PC-9 (cell line): ENCODE data around the gene EMC6. TPM values are rescaled to one million over a fixed set of nuclear protein-coding genes. Genes with fewer than 3 reads are reported as not detected.

Experiments
- BruUV-seq: library from RNA; stranded (reverse); fragments of 400-500 nt; replicated peaks from 2 replicates; lab custom pipeline; 2021; lab: Mats Ljungman, UMichigan
- CTCF ChIA-PET: fragments of 300-600 bp; sonication (Branson Sonifier 250); formaldehyde crosslinking; loops from one replicate; lab custom pipeline; 2022; ENCODE audit warnings: antibody characterized with exemption; lab: Charles Lee
- POLR2A ChIA-PET: fragments of 300-600 bp; sonication (Branson Sonifier 250); formaldehyde crosslinking; loops from one replicate; lab custom pipeline; 2022; ENCODE audit warnings: antibody characterized with exemption; ENCODE audit not compliant: unreplicated experiment; lab: Charles Lee
- DNase-seq, 2 experiments: peaks; one replicate each; pipeline versions ENCODE4 v3.0.0 to v3.0.0-alpha.2; 2015 to 2022; ENCODE audit warnings: mixed read lengths in 1 of 2
- H2AFZ ChIP-seq: fragments of 200-600 bp; sonication (generic); 2 replicates; pipeline ENCODE4 v1.8.1; 2017; ENCODE audit warnings: antibody characterized with exemption
- H3F3A ChIP-seq: fragments of 200-600 bp; sonication (generic); 2 replicates; pipeline ENCODE4 v1.8.1; 2017; ENCODE audit warnings: antibody characterized with exemption, mild to moderate bottlenecking, low read depth; ENCODE audit not compliant: insufficient read depth
- H3K27ac ChIP-seq: fragments of 200-600 bp; sonication (generic); 2 replicates; pipeline ENCODE4 v1.6.1; 2016; ENCODE audit warnings: mixed run types
- H3K27me3 ChIP-seq: fragments of 200-600 bp; sonication (generic); 2 replicates; pipeline ENCODE4 v1.6.1; 2016; ENCODE audit warnings: low read depth, mixed run types; ENCODE audit not compliant: insufficient read depth
- H3K36me3 ChIP-seq: fragments of 200-600 bp; sonication (generic); 2 replicates; pipeline ENCODE4 v1.6.1; 2016; ENCODE audit warnings: low read depth, mixed run types
- H3K4me1 ChIP-seq: fragments of 200-600 bp; sonication (generic); replicated peaks from 2 replicates; pipeline ENCODE4 v1.6.1; 2016; ENCODE audit warnings: mixed run types; ENCODE audit not compliant: insufficient read depth
- H3K4me2 ChIP-seq: fragments of 200-600 bp; sonication (generic); 2 replicates; pipeline ENCODE4 v1.6.1; 2017; ENCODE audit warnings: mixed run types
- H3K4me3 ChIP-seq: fragments of 200-600 bp; sonication (generic); 2 replicates; pipeline ENCODE4 v1.6.1; 2016; ENCODE audit warnings: mixed run types
- H3K79me2 ChIP-seq: fragments of 200-600 bp; sonication (generic); 2 replicates; pipeline ENCODE4 v1.6.1; 2017; ENCODE audit warnings: low read depth, mixed run types
- H3K9me2 ChIP-seq: fragments of 200-600 bp; sonication (generic); 2 replicates; pipeline ENCODE4 v1.8.1; 2017; ENCODE audit warnings: mild to moderate bottlenecking; ENCODE audit not compliant: insufficient read depth
- H3K9me3 ChIP-seq: fragments of 200-600 bp; sonication (generic); 2 replicates; pipeline ENCODE4 v1.8.1; 2016; ENCODE audit warnings: low read depth; ENCODE audit not compliant: insufficient read depth
- H4K20me1 ChIP-seq: fragments of 200-600 bp; sonication (generic); 2 replicates; pipeline ENCODE4 v1.8.1; 2017; ENCODE audit not compliant: insufficient read depth
- EZH2 ChIP-seq: fragments of 200-600 bp; sonication (generic); IDR thresholded peaks from 2 replicates; pipeline ENCODE4 v1.8.0; 2017; ENCODE audit warnings: antibody characterized with exemption, low read depth
- intact Hi-C: fragments of 100-400 bp; cut with micrococcal nuclease; formaldehyde crosslinking; loops from one replicate; pipeline ENCODE4 v1.10.0; 2022; ENCODE audit not compliant: unreplicated experiment
- total RNA-seq: library from RNA; stranded (reverse); gene quantifications from 2 replicates; pipeline ENCODE4 v1.2.3, GENCODE V29; 2021
- TF ChIP-seq, protein P1 (sequence below): fragments of 200-600 bp; sonication (generic); conservative IDR thresholded peaks from 2 replicates; pipeline ENCODE4 v1.6.1; 2017; ENCODE audit warnings: mixed run types, antibody characterized with exemption, mild to moderate bottlenecking, moderate library complexity

Gene EMC6
- total RNA-seq, 1 experiment from 2014 or later = 89.9 TPM

DNA sequence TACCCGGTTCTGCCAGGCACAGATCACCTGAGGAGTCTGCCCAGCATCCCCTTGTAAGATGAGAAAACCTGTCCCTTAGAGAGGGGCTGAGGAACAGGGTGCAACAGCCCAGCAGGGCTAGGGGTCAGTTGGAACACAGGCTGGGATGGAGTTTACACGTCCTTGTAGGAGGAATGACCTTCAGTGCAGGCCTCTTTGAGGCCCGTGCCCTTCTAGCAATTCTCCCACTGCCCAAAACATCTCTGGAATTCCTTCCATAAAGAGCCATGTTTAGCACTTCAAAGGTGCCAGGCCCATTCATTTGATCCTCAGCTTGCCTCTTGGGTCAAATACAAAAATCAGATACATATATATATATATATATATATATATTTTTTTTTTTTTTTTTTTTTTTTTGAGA, 27.6 kb upstream of the EMC6 start:
- Histone ChIP-seq H3K36me3 (no peaks in the 10 kb centered on the region), H3K9me3 (no peaks in the 10 kb centered on the region), H3K9me2 (no peaks in the 10 kb centered on the region), H3K4me3 (no peak overlapping the region), H3K27ac (no peak overlapping the region), H2AFZ (no peak overlapping the region), H3K27me3 (no peaks in the 10 kb centered on the region), H4K20me1 (peaks cover 2% of the 10 kb centered on the region; the same call in 1 of the 2 replicates), H3F3A (0 out of 2 replicates have a peak, but pooled peaks cover 11% of the 10 kb centered on the region), H3K79me2 (peaks cover 5% of the 10 kb centered on the region; the same call in 1 of the 2 replicates), H3K4me2 (no peak overlapping the region), H3K4me1 (0 out of 2 replicates have a peak, but pooled peaks cover 6% of the 10 kb centered on the region)
- no TSS peak for BruUV-seq
- ChIA-PET CTCF (no interaction called here), POLR2A (no interaction called here)
- TF ChIP-seq, protein P1, sequence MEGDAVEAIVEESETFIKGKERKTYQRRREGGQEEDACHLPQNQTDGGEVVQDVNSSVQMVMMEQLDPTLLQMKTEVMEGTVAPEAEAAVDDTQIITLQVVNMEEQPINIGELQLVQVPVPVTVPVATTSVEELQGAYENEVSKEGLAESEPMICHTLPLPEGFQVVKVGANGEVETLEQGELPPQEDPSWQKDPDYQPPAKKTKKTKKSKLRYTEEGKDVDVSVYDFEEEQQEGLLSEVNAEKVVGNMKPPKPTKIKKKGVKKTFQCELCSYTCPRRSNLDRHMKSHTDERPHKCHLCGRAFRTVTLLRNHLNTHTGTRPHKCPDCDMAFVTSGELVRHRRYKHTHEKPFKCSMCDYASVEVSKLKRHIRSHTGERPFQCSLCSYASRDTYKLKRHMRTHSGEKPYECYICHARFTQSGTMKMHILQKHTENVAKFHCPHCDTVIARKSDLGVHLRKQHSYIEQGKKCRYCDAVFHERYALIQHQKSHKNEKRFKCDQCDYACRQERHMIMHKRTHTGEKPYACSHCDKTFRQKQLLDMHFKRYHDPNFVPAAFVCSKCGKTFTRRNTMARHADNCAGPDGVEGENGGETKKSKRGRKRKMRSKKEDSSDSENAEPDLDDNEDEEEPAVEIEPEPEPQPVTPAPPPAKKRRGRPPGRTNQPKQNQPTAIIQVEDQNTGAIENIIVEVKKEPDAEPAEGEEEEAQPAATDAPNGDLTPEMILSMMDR = no peak
- TF ChIP-seq EZH2 = no peak
- no peak for DNase-seq
- intact Hi-C loops = no loop called here

DNA sequence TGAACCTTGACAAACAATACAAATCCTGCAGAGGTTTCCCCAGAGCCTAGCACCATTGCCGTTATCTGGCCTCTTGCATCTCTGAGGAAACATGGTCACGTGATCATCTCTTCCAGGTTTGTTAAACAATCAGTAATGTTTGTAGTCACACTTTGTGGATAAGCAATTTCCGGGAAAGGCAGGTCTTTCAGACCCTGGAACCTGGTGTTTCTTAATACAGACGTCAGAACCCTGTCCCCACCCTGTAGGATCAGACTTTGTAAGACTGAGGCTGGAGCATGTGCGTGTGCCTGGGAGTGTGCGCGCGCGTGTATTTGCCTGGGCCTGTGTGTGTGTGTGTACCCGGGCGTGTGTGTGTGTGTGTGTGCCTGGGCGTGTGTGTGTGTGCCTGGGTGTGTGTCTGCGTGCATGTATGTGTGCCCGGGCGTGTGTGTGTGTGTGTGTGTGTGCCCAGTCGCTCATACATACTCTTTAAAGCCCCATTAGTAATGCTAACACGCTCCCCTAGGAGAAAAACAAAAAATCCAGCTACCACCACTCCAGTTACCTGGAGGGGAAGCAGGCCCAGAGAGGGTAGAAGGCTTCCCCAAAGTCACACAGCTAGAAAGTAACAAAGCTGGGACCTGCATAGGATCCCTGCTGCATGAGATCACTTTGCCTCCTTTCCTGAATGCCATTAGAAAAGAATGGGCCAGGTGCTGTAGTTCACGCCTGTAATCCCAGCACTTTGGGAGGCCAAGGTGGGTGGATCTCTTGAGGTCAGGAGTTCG, 26.7 kb upstream of the EMC6 start:
- CTCF ChIA-PET = no interaction called here
- Histone ChIP-seq H3K9me2 (no peaks in the 10 kb centered on the region), H3K79me2 (peaks cover 5% of the 10 kb centered on the region; the same call in 1 of the 2 replicates), H2AFZ (no peak overlapping the region), H3K4me1 (0 out of 2 replicates have a peak, but pooled peaks cover 6% of the 10 kb centered on the region), H4K20me1 (peaks cover 4% of the 10 kb centered on the region; the same call in 1 of the 2 replicates), H3K4me2 (no peak overlapping the region), H3K9me3 (no peaks in the 10 kb centered on the region), H3K27me3 (no peaks in the 10 kb centered on the region), H3K36me3 (no peaks in the 10 kb centered on the region), H3F3A (0 out of 2 replicates have a peak, but pooled peaks cover 11% of the 10 kb centered on the region), H3K27ac (no peak overlapping the region), H3K4me3 (no peak overlapping the region)
- POLR2A ChIA-PET = no interaction called here
- DNase-seq = no peak
- BruUV-seq = no TSS peak
- TF ChIP-seq, protein P1 = no peak
- TF ChIP-seq EZH2 = no peak
- intact Hi-C loops = no loop called here

DNA sequence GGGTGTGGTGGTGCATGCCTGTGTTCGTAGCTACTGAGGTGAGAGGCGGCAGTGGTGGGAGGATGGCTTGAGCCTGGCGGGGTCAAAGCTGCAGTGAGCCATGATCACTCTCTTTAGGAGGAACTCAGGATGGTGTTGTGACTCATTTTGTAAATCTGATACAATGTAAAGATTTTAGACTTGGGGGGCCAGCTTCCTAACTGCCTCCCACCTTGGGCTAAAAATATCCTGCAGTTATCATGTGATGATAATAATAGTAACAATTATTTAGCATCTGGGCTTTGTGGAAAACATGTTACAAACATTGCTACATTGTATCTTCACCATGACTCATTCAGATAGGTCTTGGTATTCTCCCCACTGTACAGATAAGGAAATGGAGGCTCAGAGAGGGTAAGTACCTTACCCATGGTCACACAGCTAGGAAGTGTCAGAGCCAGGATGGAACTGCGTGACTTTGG, 24.7 kb upstream of the EMC6 start:
- H3F3A ChIP-seq = 0 out of 2 replicates have a peak, but pooled peaks cover 11% of the 10 kb centered on the region
- no peaks in the 10 kb centered on the region for H3K27me3 ChIP-seq
- CTCF ChIA-PET = no interaction called here
- H3K4me3 ChIP-seq = no peak overlapping the region
- H3K79me2 ChIP-seq = no peaks in the 10 kb centered on the region
- H3K36me3 ChIP-seq = no peaks in the 10 kb centered on the region
- no peaks in the 10 kb centered on the region for H3K4me1 ChIP-seq
- peaks cover 4% of the 10 kb centered on the region; the same call in 1 of the 2 replicates for H4K20me1 ChIP-seq
- H3K9me2 ChIP-seq = no peaks in the 10 kb centered on the region
- H2AFZ ChIP-seq = no peak overlapping the region
- POLR2A ChIA-PET = interaction anchor here (0.5 to 0.6 kb wide), 2 partner anchors 104 to 1228 kb away, joined by 4 to 6 read pairs; no protein-coding TSS in a partner anchor
- BruUV-seq = no TSS peak
- no peaks in the 10 kb centered on the region for H3K9me3 ChIP-seq
- no peak for DNase-seq
- TF ChIP-seq EZH2 = no peak
- TF ChIP-seq, protein P1 = no peak
- no peak overlapping the region for H3K27ac ChIP-seq
- intact Hi-C loops = no loop called here
- no peak overlapping the region for H3K4me2 ChIP-seq
